Right lobe of liver (tissue), 4 donors: ENCODE measurements around the gene MRPL2.

Experiments used
- POLR2A ChIP-seq: fragments of 450-650 bp; IDR thresholded peaks from one replicate; pipeline ENCODE4 v1.6.1; 2017; ENCODE audit warnings: antibody characterized with exemption, mild to moderate bottlenecking
- TF ChIP-seq, protein P1 (sequence below), 4 donors: fragments of 200-600 bp in 3 of 4; fragments of 450-650 bp in 1 of 4; IDR thresholded peaks; one replicate each; pipeline versions ENCODE4 v1.5.1 to v1.8.0; 2016 to 2022; ENCODE audit warnings: antibody characterized with exemption in 4 of 4, mild to moderate bottlenecking in 2 of 4
- donor health status: DM: no; HTN: no; CAD: no.
- donor health status: DM: no; HTN: no; CAD: no.
- donor health status: DM: no; HTN: yes; CAD: no.

DNA sequence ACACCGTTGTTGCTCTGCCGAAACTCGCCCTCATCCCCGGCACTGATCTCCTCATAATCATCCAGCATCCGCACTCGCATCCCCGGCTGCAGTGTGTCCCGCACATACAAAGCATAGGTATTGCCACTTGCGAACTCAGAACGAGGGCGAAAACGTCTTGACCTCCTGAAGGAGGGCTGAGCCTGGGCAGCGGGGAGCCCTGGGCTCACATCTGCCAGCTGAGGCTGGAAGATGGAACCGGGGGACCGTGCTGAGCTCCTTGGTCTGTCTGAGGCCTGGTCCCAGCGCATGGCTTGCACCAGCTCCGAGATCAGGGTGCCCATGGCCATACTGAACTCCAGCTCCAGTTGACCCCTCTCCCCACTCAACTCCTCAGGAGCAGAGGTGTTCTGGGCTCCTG, 8.3 kb downstream of the MRPL2 start:
- TF ChIP-seq, protein P1, sequence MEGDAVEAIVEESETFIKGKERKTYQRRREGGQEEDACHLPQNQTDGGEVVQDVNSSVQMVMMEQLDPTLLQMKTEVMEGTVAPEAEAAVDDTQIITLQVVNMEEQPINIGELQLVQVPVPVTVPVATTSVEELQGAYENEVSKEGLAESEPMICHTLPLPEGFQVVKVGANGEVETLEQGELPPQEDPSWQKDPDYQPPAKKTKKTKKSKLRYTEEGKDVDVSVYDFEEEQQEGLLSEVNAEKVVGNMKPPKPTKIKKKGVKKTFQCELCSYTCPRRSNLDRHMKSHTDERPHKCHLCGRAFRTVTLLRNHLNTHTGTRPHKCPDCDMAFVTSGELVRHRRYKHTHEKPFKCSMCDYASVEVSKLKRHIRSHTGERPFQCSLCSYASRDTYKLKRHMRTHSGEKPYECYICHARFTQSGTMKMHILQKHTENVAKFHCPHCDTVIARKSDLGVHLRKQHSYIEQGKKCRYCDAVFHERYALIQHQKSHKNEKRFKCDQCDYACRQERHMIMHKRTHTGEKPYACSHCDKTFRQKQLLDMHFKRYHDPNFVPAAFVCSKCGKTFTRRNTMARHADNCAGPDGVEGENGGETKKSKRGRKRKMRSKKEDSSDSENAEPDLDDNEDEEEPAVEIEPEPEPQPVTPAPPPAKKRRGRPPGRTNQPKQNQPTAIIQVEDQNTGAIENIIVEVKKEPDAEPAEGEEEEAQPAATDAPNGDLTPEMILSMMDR (IDR thresholded peaks at IDR 0.05), result no peak
- no peak for TF ChIP-seq POLR2A
